GM19023 (cell line): Measurements from ENCODE around the gene PARP8.
"Not testable (repeated sequence)": the region's sequence is repeated elsewhere in the genome, so short reads cannot be mapped to it uniquely, and the experiment has no call there.

Experiments
- ATAC-seq: cut with Tn5 transposase; IDR thresholded peaks from one replicate; pipeline ENCODE4 v1.9.1; 2021; ENCODE audit warnings: mild to moderate bottlenecking, moderate library complexity; ENCODE audit not compliant: unreplicated experiment

PARP8 gene, protein sequence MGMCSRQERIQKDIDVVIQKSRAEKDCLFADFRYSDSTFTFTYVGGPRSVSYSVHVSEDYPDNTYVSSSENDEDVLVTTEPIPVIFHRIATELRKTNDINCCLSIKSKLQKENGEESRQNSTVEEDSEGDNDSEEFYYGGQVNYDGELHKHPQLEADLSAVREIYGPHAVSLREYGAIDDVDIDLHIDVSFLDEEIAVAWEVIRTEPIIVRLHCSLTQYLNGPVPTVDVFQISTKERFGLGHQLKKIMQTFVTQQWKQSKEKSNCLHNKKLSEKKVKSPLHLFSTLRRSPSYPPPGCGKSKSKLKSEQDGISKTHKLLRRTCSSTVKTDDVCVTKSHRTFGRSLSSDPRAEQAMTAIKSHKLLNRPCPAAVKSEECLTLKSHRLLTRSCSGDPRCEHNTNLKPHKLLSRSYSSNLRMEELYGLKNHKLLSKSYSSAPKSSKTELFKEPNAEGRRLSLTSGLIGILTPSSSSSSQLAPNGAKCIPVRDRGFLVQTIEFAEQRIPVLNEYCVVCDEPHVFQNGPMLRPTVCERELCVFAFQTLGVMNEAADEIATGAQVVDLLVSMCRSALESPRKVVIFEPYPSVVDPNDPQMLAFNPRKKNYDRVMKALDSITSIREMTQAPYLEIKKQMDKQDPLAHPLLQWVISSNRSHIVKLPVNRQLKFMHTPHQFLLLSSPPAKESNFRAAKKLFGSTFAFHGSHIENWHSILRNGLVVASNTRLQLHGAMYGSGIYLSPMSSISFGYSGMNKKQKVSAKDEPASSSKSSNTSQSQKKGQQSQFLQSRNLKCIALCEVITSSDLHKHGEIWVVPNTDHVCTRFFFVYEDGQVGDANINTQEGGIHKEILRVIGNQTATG

GRCh38 chr5:50666261-50667022, at the start of gene PARP8:
TSS of gene PARP8 (plus strand) at chr5:50666637. CDS start at chr5:50667096, 459 bp downstream.
- ATAC-seq, result peak; percentile 41

DNA sequence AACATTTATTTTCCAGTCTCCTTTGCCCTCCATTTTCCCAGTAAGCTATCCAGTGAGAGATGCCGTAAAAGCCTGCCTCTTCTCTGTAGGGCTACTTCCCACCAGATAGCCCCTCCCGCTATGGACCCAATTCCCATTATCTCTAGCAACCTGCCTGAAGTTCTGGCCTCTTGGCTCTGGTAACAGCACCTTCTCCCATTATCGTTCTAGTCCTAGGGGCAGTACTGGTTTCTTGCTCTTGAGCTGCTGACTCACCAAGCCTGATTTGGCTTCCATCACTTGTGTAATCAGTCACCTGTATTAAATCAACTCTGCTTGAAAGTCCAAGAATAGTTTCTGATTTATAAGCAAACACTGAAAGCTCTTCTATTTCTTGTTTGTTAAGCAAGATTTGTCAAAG, 42.8 kb upstream of the PARP8 start:
- ATAC-seq, result no peak

GRCh38 chr5:50634866-50635265, 31.6 kb upstream of the PARP8 start:
- not testable (repeated sequence) for ATAC-seq

DNA sequence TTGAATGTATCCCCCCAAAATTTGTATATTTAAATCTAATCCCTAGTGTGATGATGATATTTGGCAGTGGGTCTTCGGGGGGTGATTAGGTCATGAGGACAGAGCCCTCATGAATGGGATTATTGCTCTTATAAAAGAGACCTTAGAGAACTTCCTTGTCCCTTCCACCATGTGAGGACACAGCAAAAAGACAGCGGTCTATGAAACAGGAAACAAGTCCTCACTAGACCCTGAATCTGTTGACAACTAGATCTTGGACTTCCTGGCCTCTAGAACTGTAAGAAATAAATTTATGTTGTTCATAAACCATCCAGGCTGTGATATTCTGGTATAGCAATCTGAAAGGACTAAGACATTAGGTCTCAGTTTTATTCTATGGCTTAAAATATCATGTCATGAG, 28.9 kb upstream of the PARP8 start:
- not testable (repeated sequence) for ATAC-seq

DNA sequence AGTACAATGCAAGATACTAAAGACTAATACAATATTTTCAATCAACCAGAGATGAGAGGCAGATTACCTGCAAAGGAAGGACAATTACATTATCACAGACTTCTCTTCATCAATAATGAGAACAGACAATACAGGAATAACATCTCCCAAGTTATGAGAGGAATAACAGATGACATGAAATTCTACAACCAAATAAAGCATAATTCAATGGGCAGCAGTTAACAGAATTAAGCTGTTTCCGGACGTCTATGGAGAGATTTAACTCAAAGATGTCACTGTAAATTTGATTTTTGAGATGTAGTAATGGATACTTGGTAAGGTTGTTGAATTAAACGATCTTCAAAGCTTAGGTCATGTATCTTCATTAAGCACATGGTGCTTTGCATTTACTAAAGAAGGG, 19.8 kb upstream of the PARP8 start:
- ATAC-seq, result no peak

GRCh38 chr5:50647726-50648125, 18.7 kb upstream of the PARP8 start:
- no peak for ATAC-seq

DNA sequence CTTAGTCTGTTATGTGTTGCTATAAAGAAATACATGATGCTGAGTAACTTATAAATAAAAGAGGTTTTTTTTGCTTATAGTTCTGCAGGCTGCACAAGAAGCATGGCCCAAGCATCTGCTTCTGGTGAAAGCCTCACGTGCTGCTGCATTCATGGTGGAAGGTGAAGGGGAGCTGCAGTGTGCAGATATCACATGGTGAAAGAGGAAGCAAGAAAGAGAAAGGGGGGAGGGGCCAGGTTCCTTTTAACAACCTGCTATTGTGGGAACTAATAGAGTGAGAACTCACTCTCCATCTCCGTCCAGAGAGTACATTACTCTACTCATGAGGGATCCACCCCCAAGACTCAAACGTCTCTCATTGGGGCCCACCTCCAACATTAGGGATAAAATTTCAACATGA, 12.5 kb upstream of the PARP8 start:
- ATAC-seq, result peak; percentile 100

DNA sequence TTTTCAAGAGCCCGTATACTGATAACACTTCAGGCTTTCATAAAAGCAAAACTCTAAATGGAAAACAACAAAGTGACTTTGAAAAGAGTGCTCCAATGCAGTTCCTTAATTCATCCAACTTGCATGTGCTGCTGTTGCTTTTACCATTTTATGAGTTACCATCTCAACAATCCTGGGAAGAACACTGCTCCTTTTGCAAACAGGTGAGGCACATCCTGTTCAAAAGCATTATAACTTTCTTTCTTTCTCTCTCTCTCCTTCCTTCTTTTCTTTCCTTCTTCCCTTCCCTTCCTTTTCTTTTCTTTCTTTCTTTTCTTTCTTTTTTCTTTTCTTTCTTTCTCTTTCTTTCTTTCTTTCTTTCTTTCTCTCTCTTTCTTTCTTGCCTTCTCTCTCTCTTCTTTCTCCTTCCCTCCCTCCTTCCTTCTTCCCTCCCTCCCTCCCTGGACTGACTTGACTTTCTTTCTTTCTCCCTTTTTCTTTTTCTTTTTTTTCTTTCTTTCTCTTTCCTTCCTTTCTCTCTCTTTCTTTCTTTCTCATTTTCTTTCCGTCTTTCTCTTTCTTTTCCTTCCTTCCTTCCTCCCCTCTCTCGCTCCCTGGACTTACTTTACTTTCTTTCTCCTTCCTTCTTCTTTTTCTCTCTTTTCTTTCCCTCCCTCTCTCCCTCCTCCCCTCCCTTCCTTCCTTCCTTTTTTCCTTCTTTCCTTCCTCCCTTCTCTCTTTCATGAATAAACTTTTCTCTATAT, 11.2 kb upstream of the PARP8 start:
- ATAC-seq, result no peak

- ATAC-seq, result no peak
Measured at GRCh38 chr5:50655810-50656205, 10.6 kb upstream of the PARP8 start.

- ATAC-seq, result no peak
Measured at GRCh38 chr5:50657044-50657443, 9.4 kb upstream of the PARP8 start.

GRCh38 chr5:50658246-50658645, 8.2 kb upstream of the PARP8 start:
- no peak for ATAC-seq

DNA sequence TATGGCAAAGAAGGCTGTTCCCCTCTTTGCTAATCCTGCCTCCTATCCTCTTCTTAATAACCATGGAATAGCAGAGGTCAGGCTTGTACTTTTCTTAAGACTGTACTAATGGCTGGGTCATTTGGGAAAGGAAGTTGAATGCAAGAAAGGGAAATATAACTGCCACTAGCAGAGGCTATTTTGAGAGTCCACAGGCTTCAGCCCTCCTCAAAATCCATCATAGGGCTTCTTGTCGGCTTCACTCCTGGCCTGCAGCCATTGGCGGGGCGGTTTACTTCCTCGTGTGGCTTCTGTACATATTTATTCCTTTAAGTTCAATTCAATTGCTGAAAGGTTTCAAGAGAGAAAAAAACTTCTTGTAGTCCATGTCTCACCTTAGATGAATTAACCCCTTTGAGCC, 2.8 kb upstream of the PARP8 start:
- ATAC-seq, result no peak

GRCh38 chr5:50665091-50665490, 1.3 kb upstream of the PARP8 start:
- no peak for ATAC-seq

DNA sequence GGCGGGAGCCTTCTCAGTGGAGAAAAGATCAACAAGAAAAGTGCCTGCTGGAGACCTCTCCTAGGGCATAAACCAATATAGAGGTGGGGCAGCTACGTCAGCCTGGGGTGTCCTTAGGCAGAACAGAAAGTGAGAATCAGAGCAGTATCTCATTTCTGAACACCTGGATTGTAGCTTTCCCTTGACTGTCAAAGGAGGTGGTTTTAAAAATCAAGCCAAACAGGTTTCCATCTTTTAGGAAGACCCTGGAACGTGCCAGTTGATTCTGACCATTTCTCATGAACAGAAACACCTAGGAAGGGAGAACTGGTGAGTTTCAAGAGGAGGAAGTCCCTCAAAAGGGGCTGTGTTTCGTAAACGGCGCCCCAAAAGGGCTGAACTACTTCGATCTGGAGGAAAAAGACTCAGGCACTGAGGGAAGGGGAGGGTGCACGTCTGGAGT, 655 bp upstream of the PARP8 start:
- ATAC-seq, result not testable (repeated sequence)

DNA sequence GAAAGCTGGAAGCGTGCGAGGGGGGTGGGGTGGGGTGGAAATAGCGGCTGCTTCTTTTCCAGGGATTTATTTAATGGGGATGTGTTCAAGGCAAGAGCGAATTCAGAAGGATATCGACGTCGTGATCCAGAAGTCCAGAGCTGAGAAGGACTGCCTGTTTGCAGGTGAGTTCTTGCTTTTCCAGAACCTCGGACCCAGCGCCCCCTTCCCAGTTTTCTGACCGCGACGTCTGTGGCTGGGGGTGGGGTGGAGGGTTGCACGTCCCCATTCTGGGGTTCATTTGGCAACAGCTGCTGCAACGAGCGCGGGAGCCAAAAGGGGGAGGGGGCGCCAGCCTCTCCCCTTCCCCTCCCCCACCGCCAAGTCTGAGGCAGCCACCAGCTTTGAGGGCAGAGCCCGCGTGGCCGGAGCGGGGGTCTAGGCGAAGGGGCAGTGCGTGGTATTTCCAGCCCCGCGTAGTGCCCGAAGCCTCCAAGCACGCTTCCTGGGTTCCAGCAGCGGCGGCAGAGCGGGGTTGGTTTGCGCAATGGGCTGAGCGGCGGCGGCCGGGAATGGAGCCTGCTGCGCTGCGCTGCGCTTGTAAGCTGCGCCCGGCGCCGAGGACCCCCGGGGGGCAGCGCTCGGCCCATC, 701 bp downstream of the PARP8 start:
- peak; percentile 53 for ATAC-seq

DNA sequence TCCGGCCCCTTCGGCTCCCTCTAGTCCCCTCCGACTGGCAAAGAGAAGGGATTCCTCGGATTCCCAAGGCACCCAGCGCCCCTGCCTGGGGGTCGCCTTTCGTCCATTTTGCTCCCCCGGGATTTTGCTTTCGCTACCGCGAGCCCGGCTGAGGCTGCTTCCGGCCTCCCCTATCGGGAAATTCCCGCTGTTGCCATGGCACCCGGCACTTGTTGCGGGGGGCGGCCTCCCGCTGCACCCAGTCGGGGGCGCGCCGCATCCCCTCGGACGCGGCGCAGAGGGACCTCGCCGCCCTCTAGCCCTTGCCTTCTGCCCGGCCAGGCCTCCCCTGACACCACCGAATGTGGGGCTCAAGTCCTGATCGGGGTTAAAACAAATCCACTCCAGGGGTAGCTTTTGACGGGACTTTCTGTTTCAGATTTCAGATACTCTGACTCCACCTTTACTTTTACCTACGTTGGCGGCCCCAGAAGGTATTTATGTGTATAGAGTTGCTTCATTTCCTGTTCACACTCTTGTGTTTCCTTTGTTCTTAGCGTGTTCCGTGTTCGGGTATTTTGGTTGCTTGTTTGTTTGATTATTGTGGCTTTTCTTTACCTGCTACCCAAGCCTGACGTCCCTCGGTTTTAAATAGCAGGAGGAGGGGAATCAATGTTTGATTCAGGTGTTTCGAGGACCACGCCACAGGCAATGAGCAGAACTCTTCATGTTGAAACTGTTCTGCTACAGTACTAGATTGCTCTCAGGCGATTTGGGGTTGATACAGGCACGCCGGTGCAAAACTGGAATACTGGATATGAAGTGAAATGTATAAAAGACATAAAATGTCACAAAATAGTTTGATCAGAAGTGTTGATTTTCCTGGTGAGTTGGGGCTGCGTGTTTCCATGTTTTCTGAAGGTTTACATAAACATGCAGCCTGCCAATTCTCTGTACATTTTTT, 1.5 kb downstream of the PARP8 start:
- peak; percentile 89 for ATAC-seq

DNA sequence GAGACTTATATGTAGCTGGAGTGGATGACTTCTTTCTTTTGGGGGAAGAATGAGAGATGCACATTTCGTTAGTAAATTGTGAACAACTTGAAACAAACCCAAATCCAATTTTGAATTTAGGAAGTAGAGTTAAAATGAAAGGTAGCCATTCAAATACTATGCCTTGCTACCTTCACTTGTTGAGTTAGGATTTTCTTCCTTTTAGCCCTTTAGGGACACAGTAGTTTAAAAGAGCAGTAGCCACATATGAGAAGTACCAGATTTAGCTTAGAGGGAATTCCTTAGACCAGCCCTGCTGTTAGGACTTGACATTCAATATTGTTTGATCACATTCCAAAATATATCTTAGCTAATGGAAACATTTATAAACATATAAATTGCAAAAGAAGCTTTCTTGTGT, 2.2 kb downstream of the PARP8 start:
- not testable (repeated sequence) for ATAC-seq

- ATAC-seq, result no peak
Measured at GRCh38 chr5:50672663-50673062, 6.2 kb downstream of the PARP8 start.

DNA sequence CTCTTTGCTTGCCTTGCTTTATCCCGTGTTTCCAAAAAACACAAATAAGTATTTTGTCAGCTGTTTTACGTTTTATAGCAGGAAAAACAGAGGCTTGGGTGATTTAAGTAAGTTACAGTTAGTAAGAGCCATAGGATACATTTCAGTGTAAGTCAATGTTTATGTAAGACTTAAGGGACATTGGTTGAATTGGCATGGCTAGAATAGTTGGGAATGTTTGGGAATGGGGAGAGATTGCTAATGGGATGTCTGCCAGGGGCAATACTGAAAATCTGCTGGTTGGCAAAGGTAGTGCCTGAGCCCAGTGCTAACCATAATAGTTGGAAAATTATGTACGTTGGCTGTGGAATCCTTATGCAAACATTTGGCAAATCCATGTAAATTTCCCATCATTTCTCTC, 7.0 kb downstream of the PARP8 start:
- ATAC-seq, result not testable (repeated sequence)
